ENCODE measurements around the gene AQP7.
"Not testable (repeated sequence)": the region's sequence is repeated elsewhere in the genome, so short reads cannot be mapped to it uniquely, and the experiment has no call there.

GRCh38 chr9:33399047-33399446 lies 3.3 kb downstream of the AQP7 start:
- not testable (repeated sequence) for TF ChIP-seq CTCF (IDR thresholded peaks at IDR 0.05); EZH2 (IDR thresholded peaks at IDR 0.05; ENCODE audit: borderline replicate concordance, insufficient read depth, low read depth, low read length, poor library complexity, severe bottlenecking)

Data from B cell (primary cell).